SK-MEL-5 (cell line): ENCODE results near the gene PRKCE. TPM values are rescaled to one million over a fixed set of nuclear protein-coding genes. Genes with fewer than 3 reads are reported as not detected.
A peak's percentile ranks its signal among the peaks of the same experiment; 100 is the strongest.

Experiments
- DNase-seq: peaks from one replicate; pipeline ENCODE4 v3.0.0-alpha.2; 2016; ENCODE audit warnings: low read depth, low spot score
- in situ Hi-C: cut with HindIII; loops from 2 replicates; pipeline ENCODE4 v1.10.0; 2016; ENCODE audit warnings: low sequenced_read_pairs, high pct_unique_total_duplicates, low pct_unique_long_range_greater_than_20kb
- total RNA-seq: library from RNA; depleted of rRNA; stranded (reverse); fragments of >200 nt; shearing (Covaris generic); gene quantifications from 2 replicates; pipeline ENCODE4 v1.2.3, GENCODE V29; 2014

The PRKCE gene
- total RNA-seq, 1 experiment from 2014 or later, result 22.9 TPM

DNA sequence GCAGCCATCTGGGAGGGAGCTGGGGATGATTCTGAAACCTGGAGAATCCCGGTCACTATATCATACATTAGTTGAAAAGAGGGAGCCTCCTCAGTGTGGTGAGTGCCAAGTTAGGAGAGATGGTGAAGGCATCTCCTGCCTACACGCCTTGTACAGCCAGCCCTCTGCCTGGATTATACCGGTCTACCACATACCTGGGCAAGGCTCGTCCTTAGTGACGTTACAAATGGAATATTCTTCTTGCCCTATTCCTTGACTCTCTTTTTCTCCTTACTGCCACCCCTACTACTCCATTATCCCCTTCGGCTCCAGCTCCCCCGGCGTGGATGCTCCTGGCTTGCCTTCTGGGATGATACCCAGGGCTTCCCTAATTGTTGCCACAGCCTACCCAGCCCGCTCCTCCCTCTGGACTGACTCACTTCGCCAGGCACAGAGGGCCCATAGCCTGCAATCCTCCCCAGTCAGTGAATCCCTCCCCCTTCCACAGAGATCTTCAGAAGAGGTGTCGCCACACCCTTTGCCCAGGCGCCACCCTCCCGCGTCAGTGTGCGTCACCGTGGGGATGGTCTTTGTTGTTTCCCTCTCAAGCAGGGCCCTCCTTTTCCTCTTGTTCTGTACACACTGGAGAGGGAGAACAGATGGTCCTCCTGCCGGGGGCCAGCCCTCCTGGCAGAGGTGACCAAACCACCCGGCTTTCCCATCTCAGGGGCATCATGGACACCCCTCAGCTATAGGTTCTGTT, 530.5 kb downstream of the PRKCE start:
- in situ Hi-C loops, result no loop called here
- no peak for DNase-seq

DNA sequence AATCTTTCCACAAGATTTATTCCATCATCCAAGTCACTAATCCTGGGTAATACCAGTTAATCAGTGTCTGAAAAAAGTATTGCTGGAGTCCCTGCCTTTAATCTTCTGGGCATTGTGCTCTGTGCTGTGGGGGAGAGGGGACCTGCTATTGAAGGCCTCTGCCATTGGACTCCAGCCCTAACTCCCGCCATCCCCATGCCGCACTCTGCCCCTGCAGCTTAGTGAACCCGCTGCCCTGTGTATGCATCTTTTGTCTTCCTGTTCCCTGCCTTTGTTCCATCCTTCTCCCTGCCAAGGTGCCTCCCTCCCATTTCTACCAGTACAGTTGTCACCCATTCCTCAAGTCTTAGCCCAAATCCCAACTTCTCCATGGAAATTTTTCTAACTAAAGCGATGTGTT, 532.0 kb downstream of the PRKCE start:
- no peak for DNase-seq
- in situ Hi-C loops, result no loop called here

DNA sequence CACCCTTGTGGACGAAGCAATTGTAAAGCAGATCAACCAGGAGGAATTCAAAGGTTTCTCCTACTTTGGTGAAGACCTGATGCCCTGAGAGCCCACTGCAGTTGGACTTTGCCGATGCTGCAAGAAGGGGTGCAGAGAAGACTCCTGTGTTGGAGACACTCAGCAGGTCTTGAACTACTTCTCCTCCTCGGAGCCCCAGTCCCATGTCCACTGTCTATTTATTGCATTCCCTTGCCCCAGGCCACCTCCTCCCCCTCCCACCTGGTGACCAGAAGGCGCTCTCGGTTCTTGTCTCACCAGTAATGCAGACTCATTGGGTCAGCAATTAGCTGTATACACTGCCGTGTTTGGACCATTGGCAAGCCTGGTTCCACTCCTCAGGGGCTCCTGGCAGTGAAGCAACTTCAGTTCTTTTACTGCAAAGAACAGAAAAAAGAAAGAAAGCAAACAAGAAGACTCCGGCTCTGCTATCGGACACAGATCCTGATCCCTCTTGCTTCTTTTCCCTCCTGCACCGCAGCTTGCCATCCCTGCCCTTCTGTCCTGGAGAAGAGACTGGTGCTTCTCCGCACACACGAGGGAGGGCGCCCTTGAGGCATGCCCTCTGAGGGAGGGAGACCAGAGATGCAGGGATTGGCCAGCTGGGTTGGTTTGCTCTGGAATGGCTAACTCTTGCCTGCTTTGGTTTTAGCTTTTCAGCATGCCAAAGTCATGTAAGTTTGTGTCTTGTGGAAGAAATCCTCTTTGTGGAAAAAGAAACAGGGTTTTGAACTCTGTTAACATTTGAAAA, 533.5 kb downstream of the PRKCE start:
- in situ Hi-C loops, result no loop called here
- DNase-seq, result peak; percentile 60

DNA sequence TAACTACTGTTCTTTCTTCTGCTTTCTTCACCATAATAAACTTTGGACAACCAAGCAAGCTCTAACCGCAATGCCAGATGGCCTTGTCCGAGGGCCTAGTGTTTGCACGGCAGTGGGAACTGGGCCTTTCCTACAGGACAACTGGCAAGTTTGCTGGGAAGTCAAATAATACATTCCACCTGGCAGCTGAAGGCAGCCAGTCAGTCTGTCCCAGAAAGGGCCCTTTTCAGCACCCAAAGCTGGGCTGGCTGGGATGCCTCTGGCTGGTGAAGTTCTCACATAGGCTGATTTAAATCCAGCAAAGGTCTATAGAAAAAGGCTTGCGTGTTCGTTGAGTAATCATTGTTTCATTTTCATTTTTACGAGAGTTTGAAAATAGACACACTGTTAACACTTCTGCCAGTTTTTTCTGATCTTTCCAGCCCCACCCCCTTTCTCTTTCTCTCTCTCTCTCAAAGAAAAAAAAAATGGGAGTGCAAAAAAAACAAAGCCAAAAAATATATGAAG, 535.7 kb downstream of the PRKCE start:
- DNase-seq, result peak; percentile 74
- in situ Hi-C loops, result no loop called here

DNA sequence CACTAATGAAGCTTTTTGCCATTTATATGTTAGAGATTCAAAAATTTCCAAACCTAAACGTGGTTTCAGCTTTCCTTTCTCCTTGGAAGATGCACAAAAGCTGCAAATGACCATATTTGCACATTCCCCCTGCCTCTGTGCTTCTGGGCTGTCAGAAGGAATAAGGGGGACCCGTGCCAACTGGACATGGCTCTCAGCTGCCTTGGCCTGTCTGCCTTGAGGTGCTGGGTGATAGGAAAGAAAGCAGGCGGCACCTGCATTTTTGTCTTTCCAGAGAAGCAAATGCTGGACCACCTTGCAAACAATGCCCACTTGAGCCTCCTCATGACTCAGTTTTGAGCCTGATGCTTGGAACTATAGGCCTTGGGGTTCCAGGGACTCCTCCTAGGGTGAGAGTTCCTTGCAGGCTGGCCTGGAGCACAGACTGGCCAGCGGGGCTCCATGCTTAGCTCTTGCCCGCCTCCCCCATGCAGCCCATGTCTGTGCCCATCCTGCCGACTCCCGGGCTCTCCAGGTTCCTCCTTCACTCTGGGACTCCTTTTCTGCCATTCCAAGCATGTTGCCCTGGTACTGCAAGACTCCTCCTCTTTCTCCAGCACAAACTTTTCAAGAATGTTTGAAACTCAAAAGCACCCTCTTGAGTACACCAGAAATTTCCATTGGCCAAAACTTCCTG, 536.7 kb downstream of the PRKCE start:
- no peak for DNase-seq
- in situ Hi-C loops, result no loop called here

DNA sequence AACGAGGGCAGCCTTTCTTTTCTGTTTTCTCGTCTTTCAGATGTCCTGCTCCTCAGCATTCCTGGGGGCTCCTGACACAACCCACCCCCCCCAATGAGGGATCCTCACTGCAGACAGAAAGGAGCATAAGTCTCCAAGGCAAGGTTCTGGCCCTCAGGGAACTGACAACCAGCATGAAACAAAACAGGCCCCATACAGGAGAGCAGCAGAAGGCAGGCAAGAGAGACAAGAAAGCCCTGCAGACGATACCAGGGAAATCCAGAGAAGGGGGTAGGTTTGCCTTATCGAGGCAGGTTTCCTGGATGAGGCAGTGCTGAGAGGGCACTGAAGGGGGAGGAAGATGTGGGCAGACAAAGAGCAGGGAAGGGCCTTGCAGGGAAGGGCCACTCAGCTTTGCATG, 541.9 kb downstream of the PRKCE start:
- DNase-seq, result no peak
- in situ Hi-C loops, result no loop called here

GRCh38 chr2:46193855-46194254, 542.4 kb downstream of the PRKCE start:
- no peak for DNase-seq
- in situ Hi-C loops, result no loop called here

- in situ Hi-C loops, result no loop called here
- no peak for DNase-seq
Observed at GRCh38 chr2:46194856-46195255, 543.4 kb downstream of the PRKCE start.

- DNase-seq, result no peak
- in situ Hi-C loops, result no loop called here
Observed at GRCh38 chr2:46195819-46196218, 544.3 kb downstream of the PRKCE start.

- no peak for DNase-seq
- in situ Hi-C loops, result no loop called here
Observed at GRCh38 chr2:46196871-46197462, 545.5 kb downstream of the PRKCE start.

- no peak for DNase-seq
- in situ Hi-C loops, result no loop called here
Observed at GRCh38 chr2:46197672-46198071, 546.2 kb downstream of the PRKCE start.

DNA sequence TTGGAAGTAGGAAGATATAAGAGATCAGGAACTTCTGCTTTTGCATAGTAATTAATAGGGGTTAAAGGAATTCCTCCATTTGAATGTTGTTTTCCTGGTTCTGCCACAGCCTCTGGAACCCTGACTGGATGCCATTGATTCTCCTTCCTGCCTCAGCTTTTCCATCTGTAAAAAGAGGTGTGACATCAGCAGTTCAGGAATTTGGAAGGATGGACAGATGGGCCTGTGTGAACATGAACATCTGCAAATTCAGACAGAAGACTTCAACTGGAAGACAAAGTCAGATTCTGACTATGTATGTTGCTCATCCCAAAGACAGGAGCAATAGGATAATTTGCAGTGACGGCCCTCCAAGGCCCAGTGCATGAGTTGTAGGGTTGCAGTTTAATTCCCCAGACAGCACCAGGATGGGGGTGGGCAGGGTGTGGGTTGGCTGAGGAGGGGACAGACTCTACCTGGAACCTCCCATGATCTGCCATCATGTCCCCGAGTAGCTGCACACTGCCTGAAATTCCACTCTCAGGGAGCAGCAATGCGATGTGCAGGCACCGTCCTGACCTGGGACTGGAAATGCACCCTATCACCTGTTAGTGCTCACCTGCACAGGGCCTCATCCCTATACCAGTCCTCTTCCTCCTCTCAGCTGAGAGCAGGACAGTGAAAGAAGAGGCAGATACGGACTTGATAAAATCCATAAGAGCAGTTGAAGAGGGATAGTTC, 546.8 kb downstream of the PRKCE start:
- DNase-seq, result no peak
- in situ Hi-C loops, result no loop called here

- in situ Hi-C loops, result no loop called here
Observed at GRCh38 chr2:46198966-46199365, 547.5 kb downstream of the PRKCE start.

GRCh38 chr2:46200100-46200690, 548.7 kb downstream of the PRKCE start:
- in situ Hi-C loops, result no loop called here
- no peak for DNase-seq

More at GRCh38 chr2:46198966-46199365, 547.5 kb downstream of the PRKCE start:
- no peak for DNase-seq

DNA sequence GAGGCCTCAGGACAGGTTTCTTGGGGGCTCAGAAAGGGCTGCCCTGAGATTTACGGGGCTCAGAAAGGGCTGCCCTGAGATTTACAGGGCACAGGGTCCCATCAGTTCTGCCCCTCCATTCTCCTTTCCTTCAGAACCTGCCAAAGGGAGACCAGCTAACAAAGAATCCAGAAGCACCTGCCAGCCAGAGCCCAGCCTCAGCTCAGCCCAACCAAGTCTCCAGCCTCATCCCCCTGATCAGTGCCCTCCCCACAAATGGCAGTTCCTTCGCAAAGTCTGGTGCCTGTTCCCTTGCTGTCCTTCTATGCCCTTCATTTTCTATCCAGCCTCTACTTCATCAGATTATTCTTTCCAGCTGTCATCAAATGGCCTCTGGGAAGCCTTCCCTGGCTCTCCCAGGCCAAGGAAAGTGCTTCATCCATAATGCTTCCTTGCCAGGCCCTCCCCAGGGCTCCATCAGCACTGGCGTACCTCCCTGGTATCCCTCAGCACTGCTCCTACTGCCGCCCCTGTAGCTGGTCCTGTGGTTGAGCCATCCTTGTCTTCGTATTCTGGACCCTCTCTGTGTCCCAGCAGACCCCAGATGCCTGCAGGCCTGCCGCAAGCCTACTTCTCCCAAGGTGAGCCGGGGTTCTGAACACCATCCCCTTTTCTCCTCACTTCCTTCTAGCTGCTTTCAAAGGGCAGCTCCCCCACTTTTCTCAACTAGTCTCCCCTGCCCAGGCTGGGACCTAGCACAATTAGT, 549.6 kb downstream of the PRKCE start:
- in situ Hi-C loops, result no loop called here
- no peak for DNase-seq

- in situ Hi-C loops, result no loop called here
- no peak for DNase-seq
Observed at GRCh38 chr2:46202453-46202852, 551.0 kb downstream of the PRKCE start.
